Hematopoietic multipotent progenitor cell treated with erythropoietin and hydrocortisone succinate and interleukin-3 and kit ligand, for 17 days (in vitro differentiated cells): ENCODE measurements around the gene ADAMTS9.

ENCODE experiments used
- DNase-seq: peaks from one replicate; pipeline ENCODE4 v3.0.0-alpha.2; 2015; ENCODE audit warnings: low spot score

The ADAMTS9 gene

DNA sequence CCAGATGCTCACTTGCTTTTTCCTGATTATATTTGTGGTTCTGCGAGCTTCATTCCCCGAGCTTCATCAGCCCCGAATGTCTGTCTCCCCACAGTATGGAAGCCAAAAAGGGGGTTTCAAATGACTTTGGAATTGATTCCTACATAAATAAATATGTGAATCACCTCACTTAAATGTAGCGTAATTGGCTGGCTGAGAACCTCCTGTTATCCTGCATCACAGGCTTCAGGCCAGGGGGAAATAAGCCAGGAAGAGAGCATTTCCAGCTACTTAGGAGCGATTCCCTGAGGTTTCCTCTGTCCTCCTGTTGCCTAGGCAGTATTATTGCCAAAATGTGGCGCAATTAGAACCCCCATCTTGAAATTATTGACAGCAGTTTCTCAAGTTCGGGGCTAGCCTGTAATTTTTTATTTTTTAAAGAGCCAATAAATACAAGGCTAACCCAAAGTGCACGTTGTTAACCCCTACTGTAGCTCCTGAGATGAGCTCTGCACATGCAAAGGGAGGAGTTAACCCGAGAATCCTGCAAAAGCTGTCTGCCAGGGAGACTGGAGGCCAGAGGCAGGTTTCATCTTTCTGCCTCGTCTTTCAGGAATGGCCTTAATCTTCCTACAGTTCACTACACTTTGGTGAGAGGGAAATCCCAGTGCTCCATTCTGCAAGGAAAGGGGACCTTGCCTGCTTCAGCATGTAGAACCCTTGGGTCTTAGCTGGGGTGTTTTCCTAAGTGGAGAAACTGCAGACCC is 148.2 kb downstream of the ADAMTS9 start:
- no peak for DNase-seq

- DNase-seq: no peak
Measured at GRCh38 chr3:64536166-64536565, 151.6 kb downstream of the ADAMTS9 start.

DNA sequence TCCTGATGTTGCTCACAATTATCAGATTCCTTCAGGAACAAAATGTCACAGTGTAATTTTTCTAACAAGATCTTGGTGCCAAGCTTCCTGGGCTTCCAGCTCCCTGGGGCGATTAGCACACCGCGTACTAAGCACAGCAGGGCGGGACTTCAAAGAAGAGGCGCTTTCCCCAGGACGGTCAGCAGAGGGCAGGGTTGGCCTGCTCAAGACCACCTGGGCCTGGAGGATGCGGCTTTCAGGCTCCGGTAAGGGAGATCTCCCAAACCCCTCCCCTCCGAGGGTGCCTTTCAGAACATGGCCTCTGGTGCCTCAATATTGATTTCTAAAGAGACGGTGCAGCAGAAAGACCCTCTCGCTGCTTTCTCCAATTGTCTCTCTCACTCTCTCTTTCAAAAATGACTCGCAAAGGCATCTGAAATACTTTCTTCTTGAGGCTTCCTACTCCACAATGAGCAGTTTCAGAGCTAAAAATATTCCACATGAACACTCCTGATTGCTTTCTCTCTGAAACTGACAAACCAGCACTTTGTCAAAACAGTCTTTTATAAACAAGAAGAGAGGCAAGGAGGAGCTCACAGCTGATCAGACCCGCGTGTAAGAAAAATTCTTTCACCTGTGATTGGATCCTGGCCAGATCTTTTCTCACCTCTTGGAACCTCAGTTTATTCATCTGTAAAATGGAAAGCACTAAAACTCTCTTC is 154.0 kb downstream of the ADAMTS9 start:
- no peak for DNase-seq

DNA sequence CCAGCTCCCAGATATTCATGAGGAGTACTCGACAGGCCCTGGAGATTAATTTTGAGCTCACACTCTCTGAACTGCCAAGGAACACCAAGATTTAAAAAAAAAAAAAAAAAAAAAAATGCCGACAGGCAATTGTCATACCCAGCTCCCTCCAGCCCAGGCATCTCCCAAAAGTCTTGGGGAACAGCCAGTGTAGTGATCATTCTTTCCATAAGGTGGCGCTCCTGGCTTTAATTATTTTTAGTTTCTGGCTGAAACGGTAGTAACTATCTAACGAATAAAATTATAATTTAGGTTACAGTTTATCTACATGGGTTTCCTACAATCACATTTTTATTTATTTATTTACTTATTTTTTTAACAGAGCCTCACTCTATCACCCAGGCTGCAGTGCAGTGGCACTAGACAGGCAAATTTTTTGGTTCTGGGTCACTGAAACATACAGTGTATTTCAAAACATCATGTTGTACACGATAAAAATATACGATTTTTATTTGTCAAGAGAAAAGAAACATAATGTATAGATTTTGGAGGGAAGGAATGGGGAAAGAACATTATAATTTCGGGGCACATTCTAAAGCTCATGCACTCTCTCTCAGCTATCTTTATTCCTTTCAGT is 157.3 kb downstream of the ADAMTS9 start:
- no peak for DNase-seq

DNA sequence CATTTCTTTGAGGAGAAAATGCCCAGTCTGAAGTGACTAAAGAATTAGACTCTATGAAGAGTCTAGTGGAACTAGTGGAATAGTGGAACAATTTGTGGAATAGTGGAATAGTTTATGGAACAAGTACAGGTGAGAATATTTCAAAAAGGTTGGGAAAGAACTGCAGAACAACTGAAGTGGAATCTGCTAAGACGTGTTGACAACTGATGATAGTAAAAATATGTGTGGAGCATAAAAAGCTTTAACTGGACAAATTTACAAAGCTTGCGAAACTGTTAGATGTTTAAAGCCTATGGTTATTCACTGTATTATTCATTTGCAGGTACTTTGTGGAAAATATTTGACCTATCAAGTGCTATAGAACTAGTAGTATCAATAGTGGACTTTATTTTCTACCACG is 164.5 kb downstream of the ADAMTS9 start:
- no peak for DNase-seq

- DNase-seq: no peak
Measured at GRCh38 chr3:64520334-64520733, 167.5 kb downstream of the ADAMTS9 start.

- DNase-seq: no peak
Measured at GRCh38 chr3:64518950-64519349, 168.8 kb downstream of the ADAMTS9 start.

- no peak for DNase-seq
Measured at GRCh38 chr3:64518496-64518895, 169.3 kb downstream of the ADAMTS9 start.

DNA sequence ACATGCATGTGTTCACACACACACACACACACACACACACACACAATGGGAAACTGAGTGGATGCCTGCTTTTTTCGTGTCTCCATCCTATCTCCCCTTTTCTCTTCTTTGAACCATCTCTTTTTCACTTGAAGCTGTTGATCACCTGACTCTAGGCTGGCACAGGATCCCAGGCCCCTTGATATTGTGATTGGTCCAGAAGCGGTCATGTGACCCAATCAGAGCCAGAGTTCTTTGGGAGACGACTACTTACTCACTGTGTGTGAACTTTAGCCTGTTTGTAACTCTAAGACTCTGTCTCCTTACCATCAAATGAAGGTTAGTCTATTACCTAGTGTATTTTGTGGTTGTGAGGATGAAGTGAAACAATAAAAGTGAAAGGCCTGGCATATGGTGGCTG is 172.9 kb downstream of the ADAMTS9 start:
- no peak for DNase-seq

GRCh38 chr3:64509206-64509605 is 178.6 kb downstream of the ADAMTS9 start:
- DNase-seq: no peak

- no peak for DNase-seq
Measured at GRCh38 chr3:64508140-64508539, 179.7 kb downstream of the ADAMTS9 start.

- no peak for DNase-seq
Measured at GRCh38 chr3:64506255-64506654, 181.5 kb downstream of the ADAMTS9 start.

- DNase-seq: no peak
Measured at GRCh38 chr3:64505419-64505818, 182.4 kb downstream of the ADAMTS9 start.

DNA sequence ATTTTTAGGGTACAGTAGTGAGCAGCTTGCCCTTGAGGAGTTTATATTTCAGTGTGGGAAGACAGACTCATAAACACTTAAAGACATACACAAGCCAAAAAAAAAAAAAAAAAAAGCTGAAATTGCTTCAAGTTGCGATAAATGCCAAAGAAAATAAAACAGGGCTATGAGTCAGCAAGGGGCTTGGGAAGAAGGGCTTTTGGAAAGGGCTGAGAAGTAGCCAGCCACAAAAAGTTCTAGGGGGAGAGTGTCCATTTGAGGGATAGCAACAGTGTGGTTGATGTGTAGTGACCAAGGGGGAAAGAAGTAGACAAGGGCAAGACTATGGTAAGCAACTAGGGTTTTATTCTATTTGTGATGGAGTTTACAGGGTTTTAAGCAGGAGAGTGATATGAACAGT is 185.5 kb downstream of the ADAMTS9 start:
- DNase-seq: no peak

GRCh38 chr3:64501298-64501906 is 186.4 kb downstream of the ADAMTS9 start:
- DNase-seq: no peak

GRCh38 chr3:64496786-64497490 is 190.9 kb downstream of the ADAMTS9 start:
- DNase-seq: no peak

DNA sequence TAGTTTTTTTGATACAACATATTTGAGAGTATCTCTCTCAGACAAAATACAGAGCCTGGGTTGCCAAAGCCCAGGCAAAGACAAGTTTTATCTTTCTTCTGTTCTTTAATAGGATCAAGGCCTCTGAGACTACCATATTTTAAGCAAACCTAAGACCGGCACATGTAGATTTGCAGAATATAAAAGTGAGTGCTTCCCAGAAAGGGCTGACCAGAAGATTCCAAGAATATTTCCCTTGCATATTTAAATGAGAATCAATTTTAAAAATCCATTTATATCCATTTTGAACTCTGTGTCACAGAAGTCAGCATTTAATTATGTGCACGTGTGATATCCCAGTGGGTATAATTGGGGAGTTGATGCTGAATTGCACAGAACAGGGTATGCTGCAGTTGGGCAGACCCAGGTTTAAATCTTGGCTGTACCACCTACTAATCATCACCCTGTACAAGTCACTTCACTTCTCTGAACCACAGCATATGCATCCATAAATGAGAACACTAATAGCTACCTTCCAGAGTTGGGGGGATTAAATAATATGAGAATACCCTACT is 191.9 kb downstream of the ADAMTS9 start:
- no peak for DNase-seq

DNA sequence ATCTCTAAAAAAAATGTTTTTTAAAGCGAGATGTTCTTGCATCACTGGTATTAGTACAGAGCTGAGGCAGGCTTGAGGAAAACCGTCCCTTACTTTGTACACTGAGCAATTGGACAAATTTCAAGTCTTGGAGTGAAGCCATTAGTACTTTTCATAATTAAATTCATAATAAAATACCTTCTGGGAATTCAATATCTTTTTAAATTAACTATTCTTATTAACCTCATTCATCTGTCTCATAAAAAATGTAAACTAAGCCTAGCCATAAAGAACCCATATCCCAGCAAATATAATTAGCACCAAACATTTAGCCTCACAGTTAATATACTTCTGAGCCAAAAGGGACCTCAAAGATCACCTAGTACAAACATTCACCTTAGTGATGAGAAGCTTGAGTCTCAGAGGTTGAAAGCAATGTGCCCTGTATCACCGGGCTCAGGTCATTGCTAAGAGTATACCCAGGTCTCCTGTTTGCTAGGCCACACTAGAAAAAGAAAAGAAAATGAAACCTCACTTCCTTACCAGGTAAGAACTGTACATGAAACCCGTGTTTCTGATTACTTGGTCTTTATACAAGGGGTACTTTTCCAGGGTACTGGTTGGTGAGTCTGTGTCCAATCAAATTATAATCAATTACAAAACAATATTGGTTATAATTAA is 192.5 kb downstream of the ADAMTS9 start:
- DNase-seq: no peak

DNA sequence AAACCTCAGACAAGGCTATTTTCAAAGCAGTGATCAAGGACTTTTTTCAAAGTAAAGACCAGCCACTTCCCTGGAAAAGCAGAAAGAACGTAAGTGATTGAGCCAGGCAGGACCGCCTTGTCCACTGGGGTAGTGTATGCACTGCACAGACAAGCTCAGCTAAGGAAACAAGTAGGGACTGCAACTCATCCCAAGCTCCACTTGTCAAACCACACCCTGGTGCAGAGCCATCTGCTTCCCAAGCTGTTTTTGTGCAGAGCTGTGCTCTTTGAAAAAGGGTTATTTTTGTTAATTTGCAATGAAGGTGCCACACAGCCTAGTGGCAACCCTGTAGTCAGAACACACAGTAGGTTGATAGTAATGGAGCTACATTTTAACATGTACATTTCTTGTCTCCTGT is 193.3 kb downstream of the ADAMTS9 start:
- no peak for DNase-seq

DNA sequence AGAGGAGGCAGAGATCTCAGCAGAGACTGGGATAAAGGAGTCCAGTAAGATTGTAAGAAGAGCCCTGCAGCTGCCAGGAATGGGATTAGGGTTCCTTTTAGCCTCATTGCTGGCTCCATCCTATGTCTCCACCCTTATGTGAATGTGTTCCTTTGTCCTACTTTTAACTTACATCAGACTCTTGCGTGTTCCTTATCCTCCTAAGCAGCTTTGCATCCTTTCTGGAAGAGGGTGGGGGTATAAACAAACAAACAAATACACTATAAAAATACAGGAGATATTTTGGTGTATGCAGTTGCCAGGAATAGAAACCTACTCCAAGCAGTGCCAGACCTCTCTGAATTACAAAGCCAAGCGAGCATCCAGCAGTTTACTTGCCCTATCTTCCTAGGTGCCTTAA is 194.7 kb downstream of the ADAMTS9 start:
- no peak for DNase-seq

GRCh38 chr3:64491843-64492242 is 196.0 kb downstream of the ADAMTS9 start:
- no peak for DNase-seq
